CMK (cell line): ENCODE data around the gene MMP13.
"Not testable (repeated sequence)": the region's sequence is repeated elsewhere in the genome, so short reads cannot be mapped to it uniquely, and the experiment has no call there.

Experiments used
- DNase-seq: peaks from one replicate; pipeline ENCODE4 v3.0.0-alpha.2; 2010; ENCODE audit warnings: low read depth

MMP13 gene

GRCh38 chr11:102935514-102935913 is 20.0 kb downstream of the MMP13 start:
- DNase-seq: no peak

GRCh38 chr11:102934735-102935134 is 20.8 kb downstream of the MMP13 start:
- no peak for DNase-seq

GRCh38 chr11:102933627-102934026 is 21.9 kb downstream of the MMP13 start:
- no peak for DNase-seq

GRCh38 chr11:102932678-102933077 is 22.9 kb downstream of the MMP13 start:
- DNase-seq: no peak

GRCh38 chr11:102930451-102930850 is 25.1 kb downstream of the MMP13 start:
- no peak for DNase-seq

GRCh38 chr11:102929972-102930371 is 25.6 kb downstream of the MMP13 start:
- DNase-seq: no peak

GRCh38 chr11:102929166-102929565 is 26.4 kb downstream of the MMP13 start:
- DNase-seq: no peak

GRCh38 chr11:102928247-102928646 is 27.3 kb downstream of the MMP13 start:
- no peak for DNase-seq

- DNase-seq: no peak
These were observed 27.9 kb downstream of the MMP13 start for GRCh38 chr11:102927624-102927990.

GRCh38 chr11:102926961-102927623 is 28.4 kb downstream of the MMP13 start:
- no peak for DNase-seq

- no peak for DNase-seq
These were observed 29.0 kb downstream of the MMP13 start for GRCh38 chr11:102926517-102926916.

- no peak for DNase-seq
These were observed 29.5 kb downstream of the MMP13 start for GRCh38 chr11:102925988-102926387.

GRCh38 chr11:102924851-102925380 is 30.6 kb downstream of the MMP13 start:
- no peak for DNase-seq

- DNase-seq: no peak
These were observed 33.8 kb downstream of the MMP13 start for GRCh38 chr11:102921587-102922220.

GRCh38 chr11:102920118-102920684 is 35.3 kb downstream of the MMP13 start:
- DNase-seq: no peak

- no peak for DNase-seq
These were observed 40.5 kb downstream of the MMP13 start for GRCh38 chr11:102915044-102915375.

- no peak for DNase-seq
These were observed 41.1 kb downstream of the MMP13 start for GRCh38 chr11:102914238-102915043.

GRCh38 chr11:102912482-102912830 is 43.1 kb downstream of the MMP13 start:
- DNase-seq: no peak

- no peak for DNase-seq
These were observed 43.6 kb downstream of the MMP13 start for GRCh38 chr11:102911758-102912481.

GRCh38 chr11:102905848-102906247 is 49.7 kb downstream of the MMP13 start:
- not testable (repeated sequence) for DNase-seq

- DNase-seq: not testable (repeated sequence)
These were observed 51.6 kb downstream of the MMP13 start for GRCh38 chr11:102903895-102904294.

- DNase-seq: no peak
These were observed 55.2 kb downstream of the MMP13 start for GRCh38 chr11:102900346-102900745.
